Measurements from ENCODE around the gene TGOLN2. TPM values are rescaled to one million over a fixed set of nuclear protein-coding genes. Genes with fewer than 3 reads are reported as not detected.

The TGOLN2 gene
- 61.5 and 71.8 TPM in 2 replicates for total RNA-seq

DNA sequence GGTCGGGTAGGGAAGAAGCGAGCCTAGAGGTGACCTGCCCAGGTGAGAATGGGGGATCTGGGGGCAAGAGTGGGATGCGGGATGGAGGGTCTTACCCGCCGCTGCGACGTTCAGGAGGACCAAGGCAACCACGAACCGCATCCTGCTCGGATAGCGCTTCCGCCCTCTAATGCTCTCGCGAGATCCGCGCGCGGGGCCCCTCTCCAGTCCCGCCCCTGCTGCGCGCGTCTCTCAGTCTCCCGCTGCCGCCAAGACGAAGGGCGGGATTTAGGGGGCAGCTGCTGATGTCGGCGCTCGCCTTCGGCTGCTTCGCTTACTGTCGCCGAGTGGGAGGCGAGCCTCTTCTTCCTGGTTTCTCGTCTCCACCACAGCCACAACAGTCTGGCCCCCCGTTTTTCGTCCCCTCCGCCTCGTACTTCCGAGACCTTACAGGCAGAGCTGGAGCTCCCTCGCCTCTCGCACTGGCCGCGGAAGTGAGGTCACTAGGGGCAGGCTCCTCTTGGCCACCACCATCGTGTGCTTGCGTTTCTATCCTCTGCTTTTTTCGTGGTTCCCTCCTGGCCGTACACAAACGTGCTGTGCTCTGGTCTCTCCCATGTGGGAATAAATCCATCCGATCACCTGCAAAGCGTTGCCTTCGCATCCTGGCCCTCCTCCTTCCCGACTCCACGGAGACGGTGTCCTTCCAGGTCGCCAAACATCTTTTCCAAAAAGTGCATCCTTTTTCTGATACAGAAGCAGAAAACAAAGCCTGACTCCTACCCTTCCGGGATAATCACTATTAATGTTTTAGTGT, at the start of gene TGOLN2:
Gene TGOLN2, minus strand, starts transcription at position 168 of the 796 bp plus-strand sequence. Its CDS starts 27 bp downstream, at position 141.

DNA sequence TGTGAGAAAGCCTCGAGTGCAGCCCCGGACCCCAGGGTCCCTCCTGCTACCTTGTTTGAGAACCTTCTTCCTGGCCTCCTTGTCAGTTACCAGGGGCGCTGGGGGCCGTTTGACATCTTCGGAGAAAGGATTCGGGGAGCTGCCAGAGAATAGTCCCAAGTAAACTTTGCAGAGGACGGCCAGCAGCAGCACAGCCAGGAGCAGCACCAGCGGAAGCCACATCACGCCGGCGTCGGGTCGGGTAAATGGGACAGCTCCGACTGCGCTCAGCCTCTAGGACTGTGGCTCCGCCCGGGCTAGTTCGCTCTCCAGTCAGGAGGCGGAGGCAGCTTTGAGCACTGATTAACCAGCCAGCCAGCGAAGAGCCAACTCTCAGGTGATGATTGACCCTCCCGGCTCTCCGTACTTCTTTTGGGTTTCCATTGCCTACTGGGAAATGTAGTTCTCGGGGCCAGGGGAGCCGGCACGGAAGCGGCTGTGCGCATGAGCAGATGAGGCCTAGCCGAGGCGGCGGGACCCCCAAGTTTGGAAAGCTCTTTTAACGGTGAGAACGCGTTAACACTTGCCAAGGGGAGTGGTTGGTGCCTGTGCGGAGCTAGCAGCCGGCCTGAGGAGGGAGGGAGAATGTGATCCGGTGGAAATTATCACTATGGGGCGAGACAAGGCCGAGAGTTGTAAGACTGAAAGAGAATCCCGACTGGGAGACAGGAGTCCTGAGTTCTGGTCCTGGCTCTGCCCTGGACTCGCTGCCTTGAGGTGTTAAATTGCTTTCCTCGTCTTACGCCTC, 26.7 kb upstream of the TGOLN2 start, which contains the start of the genes ELMOD3 and RETSAT:
Gene ELMOD3, plus strand, starts transcription at position 484 of the 787 bp plus-strand sequence. CDS start 2,430 bp downstream, outside the sequence.
Gene RETSAT, minus strand, starts transcription at position 243 of the 787 bp plus-strand sequence. Its CDS starts 21 bp downstream, at position 222.

Other genes starting within 250 kb of the TGOLN2 start
- 4.3 and 5.2 TPM in 2 replicates for gene TCF7L1, start 194.6 kb downstream of the TGOLN2 start, total RNA-seq
- 59.1 and 68.5 TPM in 2 replicates for gene RETSAT, start 26.5 kb upstream of the TGOLN2 start, total RNA-seq
- gene ELMOD3, start 26.8 kb upstream of the TGOLN2 start, total RNA-seq, result 8.1 and 8.2 TPM in 2 replicates
- 30.9 and 39.5 TPM in 2 replicates for gene CAPG, start 82.4 kb upstream of the TGOLN2 start, total RNA-seq
- 0.11 TPM in 1 of 2 replicates, not detected in the other for gene SH2D6, start 90.7 kb upstream of the TGOLN2 start, total RNA-seq
- 75.9 and 119 TPM in 2 replicates for gene MAT2A, start 211.2 kb upstream of the TGOLN2 start, total RNA-seq
- 30.2 and 33.7 TPM in 2 replicates for gene GGCX, start 233.5 kb upstream of the TGOLN2 start, total RNA-seq
- 1.7 and 8.8 TPM in 2 replicates for gene VAMP8, start 249.6 kb upstream of the TGOLN2 start, total RNA-seq

Measured in dermis lymphatic vessel endothelial cell (primary cell).